GM12875 (cell line): ENCODE data around the gene VPS41.

Experiments used
- H3K4me3 ChIP-seq: one replicate; pipeline ENCODE4 v1.5.1; 2011; ENCODE audit warnings: low read depth, low read length, control low read depth
- TF ChIP-seq, protein P1 (sequence below): IDR thresholded peaks from 2 replicates; pipeline ENCODE4 v1.5.1; 2011; ENCODE audit warnings: low read depth, mild to moderate bottlenecking, control low read depth, inconsistent platforms, low read length, moderate library complexity, borderline replicate concordance; ENCODE audit not compliant: insufficient read depth

The VPS41 gene

DNA sequence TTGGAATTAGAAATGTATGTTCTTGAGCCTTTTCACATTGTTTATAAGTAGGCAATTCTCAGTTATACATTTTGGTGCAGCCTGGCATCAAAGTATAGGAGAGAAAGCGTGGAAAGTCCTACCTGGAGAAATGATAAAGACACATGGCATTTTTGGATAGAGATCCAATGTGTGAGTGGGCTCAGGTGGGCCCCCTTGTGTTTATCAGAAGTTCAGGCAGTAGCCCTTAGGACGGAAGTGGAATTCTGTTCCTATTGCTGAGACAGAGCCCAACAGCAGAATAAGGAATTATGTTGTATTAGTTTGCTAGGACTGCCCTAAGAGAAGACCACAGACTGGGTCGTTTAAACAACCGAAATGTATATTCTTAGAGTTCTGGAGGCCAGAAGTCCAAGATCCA, 192.6 kb downstream of the VPS41 start:
- H3K4me3 ChIP-seq = no peak overlapping the region
- TF ChIP-seq, protein P1, sequence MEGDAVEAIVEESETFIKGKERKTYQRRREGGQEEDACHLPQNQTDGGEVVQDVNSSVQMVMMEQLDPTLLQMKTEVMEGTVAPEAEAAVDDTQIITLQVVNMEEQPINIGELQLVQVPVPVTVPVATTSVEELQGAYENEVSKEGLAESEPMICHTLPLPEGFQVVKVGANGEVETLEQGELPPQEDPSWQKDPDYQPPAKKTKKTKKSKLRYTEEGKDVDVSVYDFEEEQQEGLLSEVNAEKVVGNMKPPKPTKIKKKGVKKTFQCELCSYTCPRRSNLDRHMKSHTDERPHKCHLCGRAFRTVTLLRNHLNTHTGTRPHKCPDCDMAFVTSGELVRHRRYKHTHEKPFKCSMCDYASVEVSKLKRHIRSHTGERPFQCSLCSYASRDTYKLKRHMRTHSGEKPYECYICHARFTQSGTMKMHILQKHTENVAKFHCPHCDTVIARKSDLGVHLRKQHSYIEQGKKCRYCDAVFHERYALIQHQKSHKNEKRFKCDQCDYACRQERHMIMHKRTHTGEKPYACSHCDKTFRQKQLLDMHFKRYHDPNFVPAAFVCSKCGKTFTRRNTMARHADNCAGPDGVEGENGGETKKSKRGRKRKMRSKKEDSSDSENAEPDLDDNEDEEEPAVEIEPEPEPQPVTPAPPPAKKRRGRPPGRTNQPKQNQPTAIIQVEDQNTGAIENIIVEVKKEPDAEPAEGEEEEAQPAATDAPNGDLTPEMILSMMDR = no peak

- H3K4me3 ChIP-seq = no peak overlapping the region
- TF ChIP-seq, protein P1 = no peak
Observed at GRCh38 chr7:38709123-38709522, 199.9 kb downstream of the VPS41 start.

- TF ChIP-seq, protein P1 = no peak
- H3K4me3 ChIP-seq = no peak overlapping the region
Observed at GRCh38 chr7:38704751-38705150, 204.2 kb downstream of the VPS41 start.

DNA sequence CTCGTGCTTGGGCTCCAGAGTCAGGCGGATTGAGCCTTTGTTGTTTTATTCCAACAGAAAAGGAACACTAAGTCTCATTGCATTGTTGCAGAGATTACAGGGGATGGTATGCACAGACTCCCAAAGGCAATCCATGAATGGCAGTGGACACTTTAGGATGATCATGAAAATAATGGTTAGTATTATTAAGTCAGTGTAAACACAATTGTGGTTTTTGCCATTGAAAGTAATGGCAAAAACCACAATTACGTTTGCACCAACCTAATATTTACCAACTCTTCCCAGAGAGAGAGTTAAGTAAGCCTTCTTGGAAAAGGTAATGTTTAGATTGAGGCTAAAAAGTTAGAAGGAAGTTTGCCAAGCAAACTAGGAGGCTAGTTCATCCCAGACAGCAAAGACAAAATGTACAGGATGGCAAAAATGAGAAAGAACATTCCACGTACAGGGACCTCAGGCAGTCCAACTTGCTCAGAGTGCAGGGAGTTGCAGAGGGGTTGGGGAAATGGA, 204.9 kb downstream of the VPS41 start:
- no peak overlapping the region for H3K4me3 ChIP-seq
- TF ChIP-seq, protein P1 = no peak

GRCh38 chr7:38703093-38703492, 205.9 kb downstream of the VPS41 start:
- TF ChIP-seq, protein P1 = no peak
- H3K4me3 ChIP-seq = no peak overlapping the region

DNA sequence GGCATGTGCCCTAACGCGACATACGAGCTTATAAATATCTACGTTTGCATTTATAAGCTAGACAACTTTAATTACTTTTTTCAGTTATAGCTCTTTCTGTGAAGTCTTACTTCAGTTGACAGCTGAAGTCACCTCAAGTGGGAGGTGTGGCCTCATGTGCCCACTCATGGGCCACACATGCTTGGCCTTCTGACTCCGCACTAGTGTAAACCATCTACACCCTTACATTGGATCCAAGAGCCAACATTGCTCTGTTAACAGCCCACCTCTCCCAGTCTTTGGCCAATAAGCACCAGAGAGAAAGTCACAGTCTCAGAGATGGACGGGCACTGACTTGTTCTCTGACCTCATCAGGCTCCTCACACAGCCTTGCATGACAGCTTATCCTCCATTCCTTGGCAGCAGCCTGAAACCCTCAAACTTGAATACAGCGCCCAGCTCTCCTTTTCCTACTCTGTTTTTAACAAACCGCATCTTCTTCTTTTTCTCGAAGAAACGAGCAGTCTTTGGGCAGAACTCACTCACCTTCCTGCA, 206.9 kb downstream of the VPS41 start:
- TF ChIP-seq, protein P1 = no peak
- H3K4me3 ChIP-seq = no peak overlapping the region

DNA sequence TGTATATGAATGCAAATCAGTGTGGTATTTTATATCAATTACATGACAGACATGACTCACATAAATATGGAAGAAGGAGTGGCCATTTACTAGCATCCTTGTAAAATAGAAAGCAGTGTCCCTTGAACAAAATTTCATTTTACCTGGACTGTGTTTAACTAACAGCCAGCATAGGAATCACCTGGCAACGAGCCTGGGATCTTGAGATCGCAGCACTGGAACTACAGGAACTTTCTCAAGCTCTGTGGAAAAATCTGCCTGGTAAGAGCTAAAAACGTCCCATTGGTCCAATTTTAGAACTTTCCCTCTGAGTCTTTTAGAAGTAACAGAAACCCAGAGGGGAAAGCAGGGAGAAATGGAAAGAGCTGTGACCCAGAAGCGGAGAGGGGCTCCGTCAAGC, 208.9 kb downstream of the VPS41 start:
- TF ChIP-seq, protein P1 = no peak
- H3K4me3 ChIP-seq = no peak overlapping the region
